ENCODE results near the gene ALK.

Gene ALK

GRCh38 chr2:29921560-29921915, at the start of gene ALK:
ALK (minus strand) TSS chr2:29921586; CDS start chr2:29920659, 927 bp downstream.
- no peak for FAIRE-seq

GRCh38 chr2:29966266-29966665, 44.9 kb upstream of the ALK start:
- FAIRE-seq, result no peak

- FAIRE-seq, result no peak
These were observed 42.7 kb upstream of the ALK start for GRCh38 chr2:29963972-29964570.

- no peak for FAIRE-seq
These were observed 41.5 kb upstream of the ALK start for GRCh38 chr2:29962922-29963321.

DNA sequence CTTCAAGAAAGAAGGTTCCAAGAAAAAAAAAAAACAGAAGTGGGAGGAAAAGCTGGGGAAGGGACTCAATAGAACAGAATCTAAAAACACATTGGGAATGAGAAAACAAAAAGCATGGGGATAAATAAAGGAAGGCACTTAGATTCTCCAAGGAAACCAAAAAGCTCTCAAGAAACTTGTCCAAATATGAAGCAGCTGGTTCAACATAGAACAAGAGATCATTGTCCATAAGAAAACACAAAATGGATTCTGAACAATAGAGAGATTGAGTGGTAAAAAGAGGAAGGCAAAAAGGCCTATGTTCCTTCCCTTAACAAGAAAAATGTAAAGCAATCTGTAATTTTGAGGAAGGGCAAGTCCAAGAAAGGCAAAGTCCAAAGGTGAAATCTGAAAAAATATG, 32.9 kb upstream of the ALK start:
- FAIRE-seq, result no peak

DNA sequence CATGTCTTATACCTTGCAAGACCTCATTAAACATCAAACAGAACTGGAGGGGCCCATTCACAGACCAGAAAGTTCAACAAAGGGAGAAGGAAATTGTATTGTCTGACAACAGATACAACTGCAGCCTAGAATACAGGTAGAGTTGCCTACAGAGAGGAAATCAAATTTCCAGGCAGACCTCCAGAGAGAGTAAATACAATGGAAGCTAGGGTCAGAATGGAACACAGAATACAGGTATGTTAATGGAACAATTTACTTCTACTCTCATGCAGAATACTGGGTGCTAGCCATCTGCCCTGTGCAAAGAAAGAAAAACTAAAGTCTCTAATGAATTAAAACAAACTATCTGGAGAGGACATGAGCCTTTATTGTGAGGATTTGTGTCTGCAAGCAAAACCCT, 31.6 kb upstream of the ALK start:
- no peak for FAIRE-seq

DNA sequence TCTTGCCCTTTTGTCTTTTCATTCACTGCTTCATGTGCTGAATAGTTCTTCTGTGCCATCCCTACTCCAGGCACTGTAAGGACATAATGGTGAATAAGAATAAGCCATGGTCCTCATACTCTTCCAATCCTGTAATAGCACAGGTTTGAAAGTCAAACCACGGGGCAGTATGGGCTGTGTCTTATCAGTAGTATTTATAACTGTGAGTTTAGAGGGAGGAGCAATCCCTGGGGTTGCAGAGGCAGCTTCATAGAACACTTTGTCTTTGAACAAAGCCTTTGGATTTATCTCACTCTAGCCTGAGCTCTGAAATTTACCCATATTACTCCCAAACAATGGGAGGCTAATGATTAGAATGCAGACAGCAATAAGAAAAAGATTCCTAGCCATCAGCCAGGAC, 30.2 kb upstream of the ALK start:
- no peak for FAIRE-seq

- no peak for FAIRE-seq
These were observed 29.1 kb upstream of the ALK start for GRCh38 chr2:29950481-29950880.

DNA sequence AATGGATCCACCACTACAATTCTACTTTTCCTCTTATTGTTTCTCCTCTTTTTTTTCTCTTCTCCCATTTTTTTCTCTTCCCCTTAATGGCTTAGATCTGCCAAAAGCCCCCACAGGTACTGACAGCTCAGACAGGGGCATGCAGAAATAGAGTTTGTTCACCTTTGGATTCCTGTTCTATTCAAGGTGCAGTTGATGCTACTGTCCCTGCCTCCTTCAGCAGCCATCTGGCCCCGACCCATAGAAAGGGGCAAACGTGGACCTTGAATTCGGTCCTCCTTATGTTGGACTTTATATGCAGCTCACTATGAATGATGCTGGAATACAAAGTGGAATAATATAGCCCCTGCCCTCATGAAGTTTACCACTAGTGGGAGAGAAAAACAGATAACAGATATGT, 27.7 kb upstream of the ALK start:
- no peak for FAIRE-seq

GRCh38 chr2:29946505-29946904, 25.1 kb upstream of the ALK start:
- no peak for FAIRE-seq

DNA sequence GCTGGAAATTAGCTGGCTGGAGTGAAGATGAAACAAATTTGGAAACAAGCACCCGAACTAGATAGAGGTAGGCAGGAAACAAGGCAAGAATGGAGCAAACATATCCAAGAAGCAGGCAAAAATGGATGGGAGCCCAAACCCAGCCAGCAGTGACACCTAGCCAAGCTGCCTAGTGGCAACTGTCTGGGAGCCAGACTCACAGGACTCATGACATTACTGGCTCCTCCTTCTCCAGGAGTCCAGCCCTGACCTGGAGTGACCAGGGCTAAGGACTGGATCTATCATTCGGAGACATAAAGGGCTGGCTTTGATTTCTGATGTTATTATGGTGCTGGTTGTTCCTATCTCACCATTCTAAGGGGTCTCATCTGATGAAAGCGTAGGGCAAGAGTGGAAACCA, 21.3 kb upstream of the ALK start:
- no peak for FAIRE-seq

- FAIRE-seq, result no peak
These were observed 19.3 kb upstream of the ALK start for GRCh38 chr2:29940706-29941105.

DNA sequence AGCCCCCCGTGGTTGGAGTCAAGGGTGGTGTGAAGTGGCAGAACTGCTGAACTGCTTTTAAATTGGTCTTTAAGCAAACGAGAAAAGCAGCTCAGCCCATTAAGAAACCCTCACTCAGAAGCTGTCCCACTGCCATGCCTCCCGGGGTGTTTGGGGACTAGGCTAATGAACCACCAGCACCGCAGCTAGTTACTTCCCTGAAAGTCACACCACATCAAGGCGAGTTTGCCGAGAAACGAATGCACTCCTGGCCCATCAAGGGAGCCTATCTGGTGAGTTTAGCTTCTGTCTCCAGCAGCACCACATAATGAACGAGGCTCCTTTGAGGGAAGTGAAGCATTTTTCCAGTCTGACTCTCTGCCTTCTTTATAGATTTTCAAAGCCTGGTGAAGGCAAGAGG, 14.6 kb upstream of the ALK start:
- FAIRE-seq, result no peak

DNA sequence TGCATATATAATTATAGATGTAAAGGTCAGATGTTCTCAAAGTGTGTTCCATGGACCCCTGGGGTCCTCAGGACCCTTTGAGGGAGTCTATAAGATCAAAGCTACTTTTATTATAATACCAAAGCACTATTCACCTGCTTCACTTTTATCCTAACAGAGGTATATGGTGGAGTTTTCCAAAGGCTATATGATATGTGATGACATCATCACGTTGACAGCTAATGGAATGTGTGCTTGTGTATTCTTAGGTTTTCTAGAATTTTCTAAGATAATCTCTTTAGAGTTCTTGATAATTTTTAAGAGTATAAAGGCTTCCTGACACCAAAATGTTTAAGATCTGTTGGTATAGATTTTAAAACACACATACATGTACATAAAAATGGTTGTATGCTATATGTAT, 10.4 kb upstream of the ALK start:
- FAIRE-seq, result no peak

DNA sequence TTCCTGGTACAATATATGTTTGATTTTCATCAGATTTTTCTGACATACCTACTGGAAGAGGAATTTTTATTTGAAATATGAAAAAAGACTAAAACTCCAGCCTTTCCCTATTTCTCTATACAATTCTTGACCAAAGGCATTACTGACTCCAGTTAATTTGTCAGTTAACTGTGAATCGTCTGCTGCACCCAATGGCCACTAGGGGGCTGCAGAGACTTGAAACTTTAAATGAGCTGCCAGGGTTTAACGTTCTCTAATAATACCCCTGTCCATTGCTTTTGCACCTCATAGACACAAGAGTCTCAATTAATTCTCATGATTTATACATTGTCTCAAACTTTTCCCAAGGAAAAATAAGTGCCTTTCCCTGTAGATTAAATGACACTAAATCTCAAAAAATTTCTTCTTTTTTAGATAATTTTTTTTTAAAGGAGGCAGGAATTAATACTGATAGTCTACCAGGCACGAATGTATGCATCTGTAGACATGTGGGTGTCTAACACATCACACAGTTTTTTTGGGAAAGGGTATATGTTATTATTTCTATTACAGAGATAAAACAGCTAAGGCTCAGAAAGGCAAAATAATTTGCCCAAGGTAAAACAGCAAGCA, 1.8 kb upstream of the ALK start:
- peak; percentile 79 for FAIRE-seq

GRCh38 chr2:29922605-29923004, 1.2 kb upstream of the ALK start:
- FAIRE-seq, result no peak

- no peak for FAIRE-seq
These were observed 491 bp downstream of the ALK start for GRCh38 chr2:29920631-29921559.

DNA sequence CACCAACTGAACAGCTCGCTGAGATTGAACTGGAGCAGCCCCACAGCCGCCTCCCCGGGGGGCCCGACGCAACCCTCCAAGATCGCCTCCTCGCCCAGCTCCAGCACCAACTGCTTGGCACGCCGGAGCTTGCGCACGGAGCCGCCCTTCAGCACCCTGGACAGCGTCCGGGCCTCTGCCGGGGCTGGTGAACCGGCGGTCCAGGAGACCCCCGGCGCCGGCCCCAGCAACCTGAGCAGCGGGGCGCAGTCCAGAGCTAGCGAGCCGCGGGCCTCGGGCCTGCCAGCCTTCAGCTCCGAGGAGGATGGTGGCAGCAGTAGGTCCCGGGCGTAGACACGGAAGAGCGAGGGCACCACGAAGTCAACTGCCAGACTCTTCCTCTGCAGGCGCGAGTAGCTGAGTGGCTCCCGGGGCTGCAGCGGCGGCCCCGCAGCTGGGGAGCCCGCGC, 1.2 kb downstream of the ALK start:
- FAIRE-seq, result no peak

GRCh38 chr2:29918941-29919340, 2.4 kb downstream of the ALK start:
- FAIRE-seq, result no peak

DNA sequence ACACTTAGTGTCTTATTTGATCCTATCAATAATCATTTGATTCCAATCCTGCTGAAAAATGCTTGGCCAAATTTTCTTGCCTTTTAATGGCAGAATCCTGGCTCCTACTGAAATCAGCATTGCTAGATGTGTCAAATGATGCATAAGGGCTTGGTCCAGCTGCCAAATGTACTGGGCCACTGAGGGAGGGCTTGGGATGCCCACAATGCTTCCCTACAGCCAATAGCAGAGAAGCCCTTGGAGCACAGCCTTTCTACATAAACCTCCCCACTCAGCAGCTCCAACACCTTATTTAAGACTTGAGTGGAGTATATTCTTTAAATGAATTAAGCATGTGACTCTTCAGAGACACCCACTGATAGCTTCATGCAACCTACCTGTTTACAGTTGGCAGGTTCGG, 3.6 kb downstream of the ALK start:
- no peak for FAIRE-seq

- FAIRE-seq, result no peak
These were observed 4.8 kb downstream of the ALK start for GRCh38 chr2:29916571-29916970.

- no peak for FAIRE-seq
These were observed 10.4 kb downstream of the ALK start for GRCh38 chr2:29910960-29911359.

DNA sequence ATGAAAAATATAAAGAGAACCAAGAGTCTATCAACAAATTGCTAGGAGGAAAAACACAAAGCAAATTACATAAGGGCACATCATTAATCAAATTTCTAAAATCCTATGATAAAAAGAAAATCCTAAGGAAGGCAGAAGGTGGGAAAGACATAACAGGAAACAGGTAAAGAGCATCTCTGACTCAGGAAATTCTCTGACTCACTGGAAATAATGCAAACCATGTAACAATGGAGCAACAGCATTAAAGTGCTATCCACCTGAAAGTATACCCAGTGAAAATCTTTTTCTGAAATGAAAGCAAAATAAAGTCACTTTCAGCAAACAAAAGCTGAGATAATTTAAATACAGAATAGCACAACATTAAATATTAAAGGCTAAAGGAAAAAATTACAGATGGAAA, 10.9 kb downstream of the ALK start:
- no peak for FAIRE-seq

GRCh38 chr2:29902356-29902755, 19.0 kb downstream of the ALK start:
- no peak for FAIRE-seq
